ENCODE measurements around the gene NLRP3. TPM values are rescaled to one million over a fixed set of nuclear protein-coding genes. Genes with fewer than 3 reads are reported as not detected.

Gene NLRP3
- total and polyA plus RNA-seq, 4 donors, result 1.3 to 27.9 (median 5.6) TPM

DNA sequence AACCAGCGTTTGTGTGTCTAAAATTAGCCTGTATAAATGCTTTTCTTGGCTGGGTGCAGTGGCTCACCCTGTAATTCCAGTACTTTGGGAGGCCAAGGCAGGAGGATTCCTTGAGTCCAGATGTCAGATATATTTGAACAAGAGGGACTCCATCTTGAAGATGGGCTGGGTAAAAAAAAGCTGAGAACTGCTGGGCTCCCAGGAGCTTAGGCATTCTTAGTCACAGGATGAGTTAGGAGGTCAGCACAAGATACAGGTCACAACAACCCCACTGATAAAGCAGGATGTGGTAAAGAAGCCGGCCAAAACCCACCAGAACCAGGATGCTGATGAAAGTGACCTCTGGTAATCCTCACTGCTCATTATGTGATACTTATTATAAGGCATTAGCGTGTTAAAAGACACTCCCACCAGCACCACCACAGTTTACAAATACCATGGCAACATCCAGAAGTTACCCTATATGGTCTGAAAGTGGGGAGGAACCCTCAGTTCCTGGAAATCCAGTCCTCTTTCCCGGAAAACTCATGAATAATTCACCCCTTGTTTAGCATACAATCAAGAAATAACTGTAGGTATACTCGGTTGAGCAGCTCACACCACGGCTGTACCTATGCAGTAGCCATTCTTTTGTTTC lies 48.1 kb upstream of the NLRP3 start:
- H3K27me3 ChIP-seq (ENCODE audit: control insufficient read depth in 3 of 3, insufficient read depth in 3 of 3, low read length in 2 of 3), result no peaks in the 10 kb centered on the region
- DNase-seq (no peak), ATAC-seq (ENCODE audit: insufficient read depth, low FRiP score) (no peak)
- 70 to 78% methylated on average over 6 of the region's 6 CpGs for WGBS, 2 donors
- H3K9me3 ChIP-seq (ENCODE audit: control insufficient read depth in 4 of 4, insufficient read depth in 3 of 4, low read length in 3 of 4), result peaks cover 0 to 2% (median 0%) of the 10 kb centered on the region in 4 donors
- no peak overlapping the region for H3K9ac ChIP-seq (ENCODE audit: insufficient read depth in 1 of 2, low read length in 2 of 2)
- TF ChIP-seq, protein P1, sequence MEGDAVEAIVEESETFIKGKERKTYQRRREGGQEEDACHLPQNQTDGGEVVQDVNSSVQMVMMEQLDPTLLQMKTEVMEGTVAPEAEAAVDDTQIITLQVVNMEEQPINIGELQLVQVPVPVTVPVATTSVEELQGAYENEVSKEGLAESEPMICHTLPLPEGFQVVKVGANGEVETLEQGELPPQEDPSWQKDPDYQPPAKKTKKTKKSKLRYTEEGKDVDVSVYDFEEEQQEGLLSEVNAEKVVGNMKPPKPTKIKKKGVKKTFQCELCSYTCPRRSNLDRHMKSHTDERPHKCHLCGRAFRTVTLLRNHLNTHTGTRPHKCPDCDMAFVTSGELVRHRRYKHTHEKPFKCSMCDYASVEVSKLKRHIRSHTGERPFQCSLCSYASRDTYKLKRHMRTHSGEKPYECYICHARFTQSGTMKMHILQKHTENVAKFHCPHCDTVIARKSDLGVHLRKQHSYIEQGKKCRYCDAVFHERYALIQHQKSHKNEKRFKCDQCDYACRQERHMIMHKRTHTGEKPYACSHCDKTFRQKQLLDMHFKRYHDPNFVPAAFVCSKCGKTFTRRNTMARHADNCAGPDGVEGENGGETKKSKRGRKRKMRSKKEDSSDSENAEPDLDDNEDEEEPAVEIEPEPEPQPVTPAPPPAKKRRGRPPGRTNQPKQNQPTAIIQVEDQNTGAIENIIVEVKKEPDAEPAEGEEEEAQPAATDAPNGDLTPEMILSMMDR (IDR thresholded peaks at IDR 0.05; ENCODE audit: control extremely low read depth, extremely low read depth), result no peak
- H3K4me1 ChIP-seq (ENCODE audit: control insufficient read depth in 5 of 5, insufficient read depth in 5 of 5, low read length in 5 of 5), result no peaks in the 10 kb centered on the region
- no peak overlapping the region for H3K4me3 ChIP-seq
- no peak overlapping the region for H3K27ac ChIP-seq (ENCODE audit: low read depth in 1 of 2, low read length in 1 of 2)
- no peaks in the 10 kb centered on the region for H3K36me3 ChIP-seq (ENCODE audit: control insufficient read depth in 4 of 4, insufficient read depth in 4 of 4, low read length in 4 of 4)

DNA sequence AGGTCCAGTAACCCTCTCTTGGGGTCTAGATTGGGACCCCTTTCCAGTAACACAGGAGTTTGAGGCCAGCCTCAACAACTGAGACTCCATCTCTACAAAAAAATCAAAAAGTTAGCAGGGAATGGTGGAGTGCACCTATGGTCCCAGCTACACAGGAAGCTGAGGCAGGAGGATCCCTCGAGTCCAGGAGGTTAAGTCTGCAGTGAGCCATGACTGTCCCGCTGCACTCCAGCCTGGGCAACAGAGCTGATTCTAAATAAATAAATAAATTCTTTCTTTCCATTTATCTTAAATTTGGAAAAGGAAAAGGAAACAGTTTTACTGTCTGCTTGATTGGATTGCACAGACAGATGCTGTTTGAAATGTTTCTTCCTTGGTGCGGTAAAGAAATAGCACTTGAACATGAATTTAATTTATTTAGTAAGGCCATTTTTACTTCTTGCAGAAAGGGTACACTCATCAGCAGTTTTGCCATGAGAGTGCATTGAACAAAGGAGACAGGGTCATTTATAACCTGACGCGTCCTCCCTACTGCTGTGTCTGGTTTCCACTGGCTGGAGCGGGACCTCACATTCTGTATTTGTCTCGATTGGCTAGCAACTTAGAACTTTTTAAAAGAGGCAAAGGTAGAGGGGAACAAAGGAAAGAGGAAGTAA lies 47.4 kb upstream of the NLRP3 start:
- Histone ChIP-seq H3K4me1 (ENCODE audit: control insufficient read depth in 5 of 5, insufficient read depth in 5 of 5, low read length in 5 of 5) (no peaks in the 10 kb centered on the region), H3K36me3 (ENCODE audit: control insufficient read depth in 4 of 4, insufficient read depth in 4 of 4, low read length in 4 of 4) (no peaks in the 10 kb centered on the region), H3K27me3 (ENCODE audit: control insufficient read depth in 3 of 3, insufficient read depth in 3 of 3, low read length in 2 of 3) (no peaks in the 10 kb centered on the region), H3K9me3 (ENCODE audit: control insufficient read depth in 4 of 4, insufficient read depth in 3 of 4, low read length in 3 of 4) (peaks cover 0 to 2% (median 0%) of the 10 kb centered on the region in 4 donors), H3K27ac (ENCODE audit: low read depth in 1 of 2, low read length in 1 of 2) (no peak overlapping the region), H3K4me3 (no peak overlapping the region), H3K9ac (ENCODE audit: insufficient read depth in 1 of 2, low read length in 2 of 2) (no peak overlapping the region)
- TF ChIP-seq, protein P1 (IDR thresholded peaks at IDR 0.05; ENCODE audit: control extremely low read depth, extremely low read depth), result no peak
- 59 to 64% methylated on average over 7 of the region's 7 CpGs for WGBS, 2 donors
- ATAC-seq (ENCODE audit: insufficient read depth, low FRiP score), result no peak
- no peak for DNase-seq

DNA sequence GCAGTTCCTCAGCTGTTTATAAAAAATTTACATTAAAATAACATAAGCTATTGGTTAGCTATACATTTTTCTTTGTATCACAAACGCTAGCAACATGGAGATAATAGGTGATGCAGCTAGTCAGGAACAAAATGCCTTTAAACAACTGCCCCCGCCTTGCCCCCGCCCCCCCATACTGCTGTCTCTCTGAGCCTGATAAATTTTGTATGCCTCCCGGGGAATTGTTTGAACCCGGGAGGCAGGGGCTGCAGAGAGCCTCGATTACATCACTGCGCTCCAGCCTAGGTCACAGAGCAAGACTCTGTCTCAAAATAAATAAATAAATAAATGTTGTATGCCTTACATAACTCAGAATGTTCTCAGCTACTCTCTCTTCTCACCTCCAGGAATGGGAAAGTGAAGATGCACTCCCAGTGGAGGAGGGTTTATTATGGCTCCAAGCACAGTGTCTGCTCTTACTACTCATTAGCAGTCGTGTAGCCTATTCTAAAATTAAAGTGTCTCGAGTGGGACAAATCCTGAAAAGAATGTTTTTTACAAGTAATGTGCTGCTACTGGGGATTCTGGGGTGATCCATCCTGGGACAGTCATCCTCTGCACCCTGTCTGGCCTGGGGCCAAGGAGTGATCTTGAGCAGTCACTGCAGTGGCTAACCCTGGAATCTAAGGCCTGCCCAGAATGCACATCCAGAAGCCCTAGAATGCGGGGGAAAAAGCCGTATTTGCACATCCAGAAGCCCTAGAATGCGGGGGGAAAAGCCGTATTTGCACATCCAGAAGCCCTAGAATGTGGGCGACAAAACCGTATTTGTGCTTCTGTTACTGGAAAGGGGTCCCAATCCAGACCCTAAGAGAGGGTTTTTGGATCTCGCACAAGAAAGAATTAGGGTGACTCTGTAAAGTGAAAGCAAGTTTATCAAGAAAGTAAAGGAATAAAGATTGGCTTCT lies 44.9 kb upstream of the NLRP3 start:
- Histone ChIP-seq H3K4me3 (no peak overlapping the region), H3K27me3 (ENCODE audit: control insufficient read depth in 3 of 3, insufficient read depth in 3 of 3, low read length in 2 of 3) (peaks cover 0 to 4% (median 0%) of the 10 kb centered on the region in 3 donors), H3K9me3 (ENCODE audit: control insufficient read depth in 4 of 4, insufficient read depth in 3 of 4, low read length in 3 of 4) (peaks cover 0 to 2% (median 0%) of the 10 kb centered on the region in 4 donors), H3K27ac (ENCODE audit: low read depth in 1 of 2, low read length in 1 of 2) (no peak overlapping the region), H3K4me1 (ENCODE audit: control insufficient read depth in 5 of 5, insufficient read depth in 5 of 5, low read length in 5 of 5) (no peaks in the 10 kb centered on the region), H3K36me3 (ENCODE audit: control insufficient read depth in 4 of 4, insufficient read depth in 4 of 4, low read length in 4 of 4) (no peaks in the 10 kb centered on the region), H3K9ac (ENCODE audit: insufficient read depth in 1 of 2, low read length in 2 of 2) (no peak overlapping the region)
- DNase-seq (peak; percentile 19 to 41 (median 23)), ATAC-seq (ENCODE audit: insufficient read depth, low FRiP score) (no peak)
- TF ChIP-seq, protein P1 (IDR thresholded peaks at IDR 0.05; ENCODE audit: control extremely low read depth, extremely low read depth), result no peak
- WGBS, 2 donors, result 76 to 78% methylated on average over 16 of the region's 16 CpGs
